ENCODE results near the gene SYT14. TPM values are rescaled to one million over a fixed set of nuclear protein-coding genes. Genes with fewer than 3 reads are reported as not detected.

SYT14 gene
- total RNA-seq, 6 experiments from 2014 or later = 7.6 to 10.6 (median 8.5) TPM

- H3K27me3 Mint-ChIP-seq (ENCODE audit: insufficient read depth) = peaks cover 6% of the 10 kb centered on the region; the same call in 1 of the 2 replicates
- no peaks in the 10 kb centered on the region for H3K36me3 Mint-ChIP-seq (ENCODE audit: low read depth)
- no peak for DNase-seq
- no peaks in the 10 kb centered on the region for H3K9me3 Mint-ChIP-seq
- no peak overlapping the region for H3K4me3 Mint-ChIP-seq
- no peak overlapping the region for H3K27ac Mint-ChIP-seq
- TF ChIP-seq, protein P1, sequence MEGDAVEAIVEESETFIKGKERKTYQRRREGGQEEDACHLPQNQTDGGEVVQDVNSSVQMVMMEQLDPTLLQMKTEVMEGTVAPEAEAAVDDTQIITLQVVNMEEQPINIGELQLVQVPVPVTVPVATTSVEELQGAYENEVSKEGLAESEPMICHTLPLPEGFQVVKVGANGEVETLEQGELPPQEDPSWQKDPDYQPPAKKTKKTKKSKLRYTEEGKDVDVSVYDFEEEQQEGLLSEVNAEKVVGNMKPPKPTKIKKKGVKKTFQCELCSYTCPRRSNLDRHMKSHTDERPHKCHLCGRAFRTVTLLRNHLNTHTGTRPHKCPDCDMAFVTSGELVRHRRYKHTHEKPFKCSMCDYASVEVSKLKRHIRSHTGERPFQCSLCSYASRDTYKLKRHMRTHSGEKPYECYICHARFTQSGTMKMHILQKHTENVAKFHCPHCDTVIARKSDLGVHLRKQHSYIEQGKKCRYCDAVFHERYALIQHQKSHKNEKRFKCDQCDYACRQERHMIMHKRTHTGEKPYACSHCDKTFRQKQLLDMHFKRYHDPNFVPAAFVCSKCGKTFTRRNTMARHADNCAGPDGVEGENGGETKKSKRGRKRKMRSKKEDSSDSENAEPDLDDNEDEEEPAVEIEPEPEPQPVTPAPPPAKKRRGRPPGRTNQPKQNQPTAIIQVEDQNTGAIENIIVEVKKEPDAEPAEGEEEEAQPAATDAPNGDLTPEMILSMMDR (IDR thresholded peaks at IDR 0.05) = no peak
- H3K4me1 Mint-ChIP-seq (ENCODE audit: low read depth) = peaks cover 29% of the 10 kb centered on the region
Measured at GRCh38 chr1:210214573-210215409, 276.8 kb downstream of the SYT14 start.

DNA sequence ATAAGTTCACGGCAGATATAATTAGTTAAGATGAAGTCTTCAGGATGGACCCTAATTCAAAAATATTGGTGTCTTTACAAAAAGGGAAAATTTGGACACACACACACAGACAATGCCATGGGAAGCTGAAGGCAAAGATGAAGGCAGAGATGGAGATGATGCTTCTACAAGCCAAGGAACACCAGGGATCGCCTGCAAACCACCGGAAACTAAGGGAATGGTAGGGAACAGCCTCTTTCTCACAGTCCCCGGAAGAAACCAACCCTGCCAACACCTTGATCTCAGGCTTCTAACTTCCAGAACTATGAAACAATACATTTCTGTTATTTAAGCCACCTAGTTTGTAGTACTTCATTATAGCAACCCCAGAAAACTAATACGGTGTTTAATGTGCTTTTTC is 279.5 kb downstream of the SYT14 start:
- H3K4me1 Mint-ChIP-seq (ENCODE audit: low read depth) = peaks cover 34% of the 10 kb centered on the region
- H3K4me3 Mint-ChIP-seq = no peak overlapping the region
- peaks cover 6% of the 10 kb centered on the region; the same call in 1 of the 2 replicates for H3K27me3 Mint-ChIP-seq (ENCODE audit: insufficient read depth)
- TF ChIP-seq, protein P1 (IDR thresholded peaks at IDR 0.05) = no peak
- DNase-seq = no peak
- no peaks in the 10 kb centered on the region for H3K9me3 Mint-ChIP-seq
- no peak overlapping the region for H3K27ac Mint-ChIP-seq
- no peaks in the 10 kb centered on the region for H3K36me3 Mint-ChIP-seq (ENCODE audit: low read depth)

GRCh38 chr1:210218047-210218446 is 280.0 kb downstream of the SYT14 start:
- peaks cover 40% of the 10 kb centered on the region for H3K4me1 Mint-ChIP-seq (ENCODE audit: low read depth)
- no peak overlapping the region for H3K27ac Mint-ChIP-seq
- H3K36me3 Mint-ChIP-seq (ENCODE audit: low read depth) = no peaks in the 10 kb centered on the region
- H3K9me3 Mint-ChIP-seq = no peaks in the 10 kb centered on the region
- peaks cover 6% of the 10 kb centered on the region; the same call in 1 of the 2 replicates for H3K27me3 Mint-ChIP-seq (ENCODE audit: insufficient read depth)
- TF ChIP-seq, protein P1 (IDR thresholded peaks at IDR 0.05) = no peak
- no peak overlapping the region for H3K4me3 Mint-ChIP-seq
- no peak for DNase-seq

Other genes with a start within 250 kb of the SYT14 start
- gene HSD11B1, start 233.4 kb upstream of the SYT14 start, total RNA-seq (2021; fragmentation: NEBNext Ultra II Directional; extraction: Animal tissue kit (Norgen Biotek cat#: 25700)) = not detected
- gene TRAF3IP3, start 182.2 kb upstream of the SYT14 start, total RNA-seq (2021; fragmentation: NEBNext Ultra II Directional; extraction: Animal tissue kit (Norgen Biotek cat#: 25700)) = under 1 TPM in 1 of 6 experiments, not detected in 5; 0.24 TPM
- gene C1orf74, start 153.7 kb upstream of the SYT14 start, total RNA-seq (2021; fragmentation: NEBNext Ultra II Directional; extraction: Animal tissue kit (Norgen Biotek cat#: 25700)) = 1 to 10 TPM; 1.8 to 2.7 (median 2.4) TPM
- 1 to 10 TPM in 2 of 6 experiments, under 1 TPM in 4; 0.14 to 3.2 (median 0.28) TPM for gene IRF6, start 132.1 kb upstream of the SYT14 start, total RNA-seq (2021; fragmentation: NEBNext Ultra II Directional; extraction: Animal tissue kit (Norgen Biotek cat#: 25700))
- gene UTP25, start 110.2 kb upstream of the SYT14 start, total RNA-seq (2021; fragmentation: NEBNext Ultra II Directional; extraction: Animal tissue kit (Norgen Biotek cat#: 25700)) = 10 to 100 TPM in 4 of 6 experiments, 1 to 10 TPM in 2; 9.0 to 18.5 (median 16.2) TPM